Measurements from ENCODE around the gene SPATA9.
"Not testable (repeated sequence)": the region's sequence is repeated elsewhere in the genome, so short reads cannot be mapped to it uniquely, and the experiment has no call there.

The SPATA9 gene

GRCh38 chr5:95725071-95725820 is 42.5 kb upstream of the SPATA9 start:
- FAIRE-seq (peak; percentile 81), DNase-seq (ENCODE audit: insufficient read length, low spot score) (no peak)
- no peak for TF ChIP-seq POLR2A (IDR thresholded peaks at IDR 0.05; ENCODE audit: low read depth, low read length)

- DNase-seq (ENCODE audit: insufficient read length, low spot score) (no peak), FAIRE-seq (peak; percentile 72)
- no peak for TF ChIP-seq POLR2A (IDR thresholded peaks at IDR 0.05; ENCODE audit: low read depth, low read length)
Observed at GRCh38 chr5:95723632-95724369, 41.0 kb upstream of the SPATA9 start.

- TF ChIP-seq POLR2A (IDR thresholded peaks at IDR 0.05; ENCODE audit: low read depth, low read length): no peak
- DNase-seq (ENCODE audit: insufficient read length, low spot score): no peak
- peak; percentile 15 for FAIRE-seq
Observed at GRCh38 chr5:95721582-95722295, 38.9 kb upstream of the SPATA9 start.

GRCh38 chr5:95720094-95720786 is 37.4 kb upstream of the SPATA9 start:
- DNase-seq (ENCODE audit: insufficient read length, low spot score) (no peak), FAIRE-seq (no peak)
- no peak for TF ChIP-seq POLR2A (IDR thresholded peaks at IDR 0.05; ENCODE audit: low read depth, low read length)

GRCh38 chr5:95718738-95719137 is 35.9 kb upstream of the SPATA9 start:
- TF ChIP-seq POLR2A (IDR thresholded peaks at IDR 0.05; ENCODE audit: low read depth, low read length): no peak
- no peak for DNase-seq (ENCODE audit: insufficient read length, low spot score)
- no peak for FAIRE-seq

GRCh38 chr5:95718203-95718602 is 35.4 kb upstream of the SPATA9 start:
- no peak for TF ChIP-seq POLR2A (IDR thresholded peaks at IDR 0.05; ENCODE audit: low read depth, low read length)
- FAIRE-seq (no peak), DNase-seq (ENCODE audit: insufficient read length, low spot score) (no peak)

GRCh38 chr5:95717439-95717838 is 34.6 kb upstream of the SPATA9 start:
- DNase-seq (ENCODE audit: insufficient read length, low spot score) (no peak), FAIRE-seq (no peak)
- TF ChIP-seq POLR2A (IDR thresholded peaks at IDR 0.05; ENCODE audit: low read depth, low read length): no peak

GRCh38 chr5:95715799-95716461 is 33.1 kb upstream of the SPATA9 start:
- DNase-seq (ENCODE audit: insufficient read length, low spot score) (no peak), FAIRE-seq (peak; percentile 41)
- TF ChIP-seq POLR2A (IDR thresholded peaks at IDR 0.05; ENCODE audit: low read depth, low read length): no peak

- DNase-seq (ENCODE audit: insufficient read length, low spot score) (no peak), FAIRE-seq (no peak)
- TF ChIP-seq POLR2A (IDR thresholded peaks at IDR 0.05; ENCODE audit: low read depth, low read length): no peak
Observed at GRCh38 chr5:95713960-95714710, 31.3 kb upstream of the SPATA9 start.

- FAIRE-seq; DNase-seq (ENCODE audit: insufficient read length, low spot score): not testable (repeated sequence)
Observed at GRCh38 chr5:95713246-95713645, 30.5 kb upstream of the SPATA9 start.

GRCh38 chr5:95712347-95712958 is 29.7 kb upstream of the SPATA9 start:
- TF ChIP-seq POLR2A (IDR thresholded peaks at IDR 0.05; ENCODE audit: low read depth, low read length): no peak
- peak; percentile 56 for DNase-seq (ENCODE audit: insufficient read length, low spot score)
- peak; percentile 93 for FAIRE-seq
